Pericardium fibroblast (primary cell): ENCODE data around the gene KLHDC8B. TPM values are rescaled to one million over a fixed set of nuclear protein-coding genes. Genes with fewer than 3 reads are reported as not detected.

Source experiments
- total RNA-seq: library from RNA; depleted of rRNA; stranded (reverse); fragments of >200 nt; gene quantifications from 2 replicates; pipeline ENCODE4 v1.2.3, GENCODE V29; 2015

KLHDC8B gene
- 23.7 and 45.9 TPM in 2 replicates for total RNA-seq

GRCh38 chr3:49171119-49171774 lies at the start of gene KLHDC8B:
Gene KLHDC8B (plus strand): TSS chr3:49171598. CDS start chr3:49172770, 1,172 bp downstream.

GRCh38 chr3:49132437-49133225 lies 38.8 kb upstream of the KLHDC8B start, which contains the start of gene LAMB2:
Gene LAMB2 (minus strand): TSS chr3:49133050. CDS start chr3:49132867, 183 bp downstream.

GRCh38 chr3:49165771-49166751 lies 5.3 kb upstream of the KLHDC8B start, which contains the start of gene CCDC71:
Gene CCDC71 (minus strand): TSS chr3:49166331. CDS start chr3:49164208, 2,123 bp downstream.

Other genes starting within 250 kb of the KLHDC8B start
- 26.0 and 31.7 TPM in 2 replicates for gene P4HTM, start 181.4 kb upstream of the KLHDC8B start, total RNA-seq
- 46.0 and 56.7 TPM in 2 replicates for gene WDR6, start 164.2 kb upstream of the KLHDC8B start, total RNA-seq
- 41.2 and 61.9 TPM in 2 replicates for gene DALRD3, start 153.0 kb upstream of the KLHDC8B start, total RNA-seq
- 137 and 176 TPM in 2 replicates for gene NDUFAF3, start 149.5 kb upstream of the KLHDC8B start, total RNA-seq
- 237 and 483 TPM in 2 replicates for gene IMPDH2, start 142.2 kb upstream of the KLHDC8B start, total RNA-seq
- 54.1 and 73.8 TPM in 2 replicates for gene QRICH1, start 77.5 kb upstream of the KLHDC8B start, total RNA-seq
- 258 and 390 TPM in 2 replicates for gene QARS1, start 66.8 kb upstream of the KLHDC8B start, total RNA-seq
- gene USP19, start 50.8 kb upstream of the KLHDC8B start, total RNA-seq = 33.5 and 46.2 TPM in 2 replicates
- gene LAMB2, start 38.5 kb upstream of the KLHDC8B start, total RNA-seq = 310 and 441 TPM in 2 replicates
- 25.8 and 35.9 TPM in 2 replicates for gene CCDC71, start 5.3 kb upstream of the KLHDC8B start, total RNA-seq
- gene C3orf62, start 105.6 kb downstream of the KLHDC8B start, total RNA-seq = 0.60 and 0.82 TPM in 2 replicates
- gene USP4, start 168.5 kb downstream of the KLHDC8B start, total RNA-seq = 6.2 and 8.5 TPM in 2 replicates
- 288 and 296 TPM in 2 replicates for gene GPX1, start 186.8 kb downstream of the KLHDC8B start, total RNA-seq
- 418 and 494 TPM in 2 replicates for gene RHOA, start 240.4 kb downstream of the KLHDC8B start, total RNA-seq
- 16.4 and 41.9 TPM in 2 replicates for gene TCTA, start 240.8 kb downstream of the KLHDC8B start, total RNA-seq